NCI-H526 treated with DMSO at 0.1 percent for 48 hours (cell line): ENCODE measurements around the gene UPK1A.
A peak's percentile ranks its signal among the peaks of the same experiment; 100 is the strongest.
"Not testable (repeated sequence)": the region's sequence is repeated elsewhere in the genome, so short reads cannot be mapped to it uniquely, and the experiment has no call there.

Experiments used
- DNase-seq: peaks from one replicate; lab custom pipeline; 2025; lab: John Stamatoyannopoulos, UW

The UPK1A gene

DNA sequence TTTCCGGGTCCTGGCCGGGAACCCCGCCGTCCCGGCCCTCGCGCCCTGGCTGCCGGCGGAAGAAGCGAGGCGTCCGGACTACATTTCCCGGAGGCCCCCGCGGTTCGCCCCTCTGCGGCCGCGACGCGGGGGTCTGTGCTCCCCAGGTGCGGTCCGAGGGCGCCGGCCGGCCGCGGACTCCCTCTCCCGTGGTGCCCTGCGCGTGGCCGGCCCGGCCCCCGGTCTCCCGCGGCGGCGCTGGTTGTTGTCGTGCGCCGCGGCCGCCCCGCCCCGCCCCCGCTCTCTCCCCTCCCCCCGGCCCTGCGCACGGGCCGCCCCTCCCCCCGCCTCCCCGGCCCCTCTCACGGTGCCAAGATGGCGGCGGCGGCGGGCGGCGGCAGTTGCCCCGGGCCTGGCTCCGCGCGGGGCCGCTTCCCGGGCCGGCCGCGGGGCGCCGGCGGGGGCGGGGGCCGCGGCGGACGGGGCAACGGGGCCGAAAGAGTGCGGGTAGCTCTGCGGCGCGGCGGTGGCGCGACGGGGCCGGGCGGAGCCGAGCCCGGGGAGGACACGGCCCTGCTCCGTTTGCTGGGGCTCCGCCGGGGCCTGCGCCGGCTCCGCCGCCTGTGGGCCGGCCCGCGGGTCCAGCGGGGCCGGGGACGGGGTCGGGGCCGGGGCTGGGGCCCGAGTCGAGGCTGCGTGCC is 51.5 kb downstream of the UPK1A start, which contains the start of gene KMT2B:
Gene KMT2B, plus strand, starts transcription at position 339 of the 680 bp plus-strand sequence. Its CDS starts 16 bp downstream, at position 355.
- DNase-seq, result peak; percentile 97

DNA sequence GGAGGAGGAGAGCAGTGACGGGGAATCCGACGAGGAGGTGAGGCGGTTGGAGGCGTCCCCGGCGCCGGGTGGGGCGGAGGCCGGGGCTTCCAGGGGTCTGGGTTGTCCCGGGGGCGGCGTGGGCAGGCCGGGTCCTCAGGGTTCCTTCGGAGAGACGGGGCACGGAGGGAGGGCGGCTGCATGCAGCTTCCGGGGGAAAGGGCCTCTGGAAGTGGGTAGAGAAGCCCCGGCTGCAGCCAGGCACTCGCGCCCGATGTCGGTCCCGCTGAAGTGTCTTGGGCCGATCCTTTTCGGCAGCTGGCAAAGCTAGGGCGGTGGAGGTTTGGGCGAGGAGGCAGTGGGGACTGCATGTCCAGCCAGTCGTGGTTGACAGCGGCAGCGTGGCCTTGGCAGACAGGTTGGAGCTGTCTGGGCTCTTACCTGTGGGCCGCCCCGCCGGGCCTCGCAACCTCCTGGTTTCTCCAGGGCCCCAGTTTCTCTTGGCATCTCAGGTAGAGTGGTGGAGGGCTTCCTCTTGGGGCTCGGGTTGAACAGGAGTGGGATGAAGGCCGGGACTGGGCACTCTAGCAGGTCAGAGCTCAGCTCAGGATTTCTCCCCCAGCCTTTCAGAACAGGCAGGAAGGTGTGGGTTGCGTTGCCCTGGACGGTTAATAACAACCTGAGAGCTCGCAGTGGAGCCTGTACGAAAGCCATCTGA is 52.2 kb downstream of the UPK1A start:
- DNase-seq, result no peak

DNA sequence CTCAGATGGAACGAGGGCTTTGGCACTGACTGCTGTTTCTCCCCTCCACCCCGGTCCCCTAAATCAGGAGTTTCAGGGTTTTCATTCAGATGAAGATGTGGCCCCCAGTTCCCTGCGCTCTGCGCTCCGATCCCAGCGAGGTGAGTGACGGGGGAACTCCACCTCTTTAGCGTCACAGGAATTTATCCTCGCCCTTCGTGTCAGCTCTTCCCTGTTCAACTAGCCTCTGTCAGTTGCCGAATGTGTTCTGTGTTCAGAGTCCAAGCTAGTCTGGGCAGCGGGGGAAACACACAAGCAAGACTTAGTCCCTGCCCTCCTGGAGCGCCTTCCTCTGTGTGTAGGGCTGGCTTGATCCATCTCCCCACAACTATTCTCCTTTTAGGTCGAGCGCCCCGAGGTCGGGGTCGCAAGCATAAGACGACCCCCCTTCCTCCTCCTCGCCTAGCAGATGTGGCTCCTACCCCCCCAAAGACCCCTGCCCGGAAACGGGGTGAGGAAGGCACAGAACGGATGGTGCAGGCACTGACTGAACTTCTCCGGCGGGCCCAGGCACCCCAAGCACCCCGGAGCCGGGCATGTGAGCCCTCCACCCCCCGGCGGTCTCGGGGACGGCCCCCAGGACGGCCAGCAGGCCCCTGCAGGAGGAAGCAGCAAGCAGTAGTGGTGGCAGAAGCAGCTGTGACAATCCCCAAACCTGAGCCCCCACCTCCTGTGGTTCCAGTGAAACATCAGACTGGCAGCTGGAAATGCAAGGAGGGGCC is 53.3 kb downstream of the UPK1A start:
- no peak for DNase-seq

DNA sequence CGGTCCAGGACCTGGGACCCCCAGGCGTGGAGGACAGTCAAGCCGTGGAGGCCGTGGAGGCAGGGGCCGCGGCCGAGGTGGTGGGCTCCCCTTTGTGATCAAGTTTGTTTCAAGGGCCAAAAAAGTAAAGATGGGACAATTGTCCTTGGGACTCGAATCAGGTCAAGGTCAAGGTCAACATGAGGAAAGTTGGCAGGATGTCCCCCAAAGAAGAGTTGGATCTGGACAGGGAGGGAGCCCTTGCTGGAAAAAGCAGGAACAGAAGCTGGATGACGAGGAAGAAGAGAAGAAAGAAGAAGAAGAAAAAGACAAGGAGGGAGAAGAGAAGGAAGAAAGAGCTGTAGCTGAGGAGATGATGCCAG is 53.8 kb downstream of the UPK1A start:
- DNase-seq, result no peak

DNA sequence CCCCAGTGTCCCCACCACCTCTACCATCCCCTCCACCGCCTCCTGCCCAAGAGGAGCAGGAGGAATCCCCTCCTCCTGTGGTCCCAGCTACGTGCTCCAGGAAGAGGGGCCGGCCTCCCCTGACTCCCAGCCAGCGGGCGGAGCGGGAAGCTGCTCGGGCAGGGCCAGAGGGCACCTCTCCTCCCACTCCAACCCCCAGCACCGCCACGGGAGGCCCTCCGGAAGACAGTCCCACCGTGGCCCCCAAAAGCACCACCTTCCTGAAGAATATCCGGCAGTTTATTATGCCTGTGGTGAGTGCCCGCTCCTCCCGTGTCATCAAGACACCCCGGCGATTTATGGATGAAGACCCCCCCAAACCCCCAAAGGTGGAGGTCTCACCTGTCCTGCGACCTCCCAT is 54.3 kb downstream of the UPK1A start:
- DNase-seq, result no peak

DNA sequence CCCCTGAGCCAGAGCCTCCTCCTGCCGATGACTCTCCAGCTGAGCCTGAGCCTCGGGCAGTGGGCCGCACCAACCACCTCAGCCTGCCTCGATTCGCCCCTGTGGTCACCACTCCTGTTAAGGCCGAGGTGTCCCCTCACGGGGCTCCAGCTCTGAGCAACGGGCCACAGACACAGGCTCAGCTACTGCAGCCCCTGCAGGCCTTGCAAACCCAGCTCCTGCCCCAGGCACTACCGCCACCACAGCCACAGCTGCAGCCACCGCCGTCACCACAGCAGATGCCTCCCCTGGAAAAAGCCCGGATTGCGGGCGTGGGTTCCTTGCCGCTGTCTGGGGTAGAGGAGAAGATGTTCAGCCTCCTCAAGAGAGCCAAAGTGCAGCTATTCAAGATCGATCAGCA is 55.1 kb downstream of the UPK1A start:
- DNase-seq, result no peak

DNA sequence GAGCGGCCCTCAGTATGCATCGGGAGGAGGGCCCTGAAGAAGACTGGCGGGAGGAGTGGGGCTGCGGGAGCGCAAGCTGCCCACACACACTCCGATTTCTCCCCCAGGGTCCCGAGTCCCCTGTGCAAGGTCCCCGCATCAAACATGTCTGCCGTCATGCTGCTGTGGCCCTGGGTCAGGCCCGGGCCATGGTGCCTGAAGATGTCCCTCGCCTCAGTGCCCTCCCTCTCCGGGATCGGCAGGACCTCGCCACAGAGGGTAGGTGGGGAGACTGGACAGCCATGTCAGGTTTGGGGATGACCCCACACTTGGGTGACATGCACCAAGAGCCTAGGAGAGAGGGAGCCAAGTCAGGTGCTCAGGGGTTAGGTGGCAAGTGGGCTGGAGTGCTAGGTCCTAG is 56.1 kb downstream of the UPK1A start:
- no peak for DNase-seq

DNA sequence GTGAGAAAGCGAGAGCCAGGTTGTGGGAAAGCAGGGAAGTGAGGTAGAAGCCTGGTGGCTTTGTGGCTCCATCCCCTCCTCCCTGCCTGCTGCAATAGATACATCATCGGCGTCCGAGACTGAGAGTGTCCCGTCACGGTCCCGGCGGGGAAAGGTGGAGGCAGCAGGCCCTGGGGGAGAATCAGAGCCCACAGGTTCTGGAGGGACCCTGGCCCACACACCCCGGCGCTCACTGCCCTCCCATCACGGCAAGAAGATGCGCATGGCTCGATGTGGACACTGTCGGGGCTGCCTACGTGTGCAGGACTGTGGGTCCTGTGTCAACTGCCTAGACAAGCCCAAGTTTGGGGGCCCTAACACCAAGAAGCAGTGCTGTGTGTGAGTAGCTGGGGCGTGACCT is 56.6 kb downstream of the UPK1A start:
- DNase-seq, result no peak

DNA sequence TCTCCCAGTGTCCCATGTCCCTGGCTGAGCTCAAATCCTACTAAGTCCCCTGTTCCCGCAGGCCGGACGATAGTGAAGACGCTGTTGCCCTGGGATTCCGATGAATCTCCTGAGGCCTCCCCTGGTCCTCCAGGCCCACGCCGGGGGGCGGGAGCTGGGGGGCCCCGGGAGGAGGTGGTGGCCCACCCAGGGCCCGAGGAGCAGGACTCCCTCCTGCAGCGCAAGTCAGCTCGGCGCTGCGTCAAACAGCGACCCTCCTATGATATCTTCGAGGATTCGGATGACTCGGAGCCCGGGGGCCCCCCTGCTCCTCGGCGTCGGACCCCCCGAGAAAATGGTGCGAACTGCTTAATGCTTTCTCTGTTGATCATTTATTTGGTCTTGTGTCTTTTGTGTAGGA is 57.4 kb downstream of the UPK1A start:
- no peak for DNase-seq

DNA sequence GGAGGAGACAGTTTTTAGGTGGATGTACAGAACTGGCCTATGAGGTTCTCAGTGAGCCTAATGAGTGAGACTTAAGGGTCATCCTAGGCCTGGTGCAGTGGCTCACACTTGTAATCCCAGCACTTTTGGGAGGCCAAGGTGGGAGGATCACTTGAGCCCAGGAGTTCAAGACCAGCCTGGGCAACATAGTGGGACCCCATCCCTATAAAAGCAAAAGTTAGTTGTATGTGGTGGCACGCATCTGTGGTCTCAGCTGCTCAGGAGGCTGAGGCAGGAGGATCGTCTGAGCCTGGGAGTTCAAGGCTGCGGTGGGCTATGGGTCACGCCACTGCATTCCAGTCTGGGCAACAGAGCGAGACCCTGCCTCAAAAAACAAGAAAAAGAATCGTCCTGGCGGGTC is 57.8 kb downstream of the UPK1A start:
- not testable (repeated sequence) for DNase-seq

DNA sequence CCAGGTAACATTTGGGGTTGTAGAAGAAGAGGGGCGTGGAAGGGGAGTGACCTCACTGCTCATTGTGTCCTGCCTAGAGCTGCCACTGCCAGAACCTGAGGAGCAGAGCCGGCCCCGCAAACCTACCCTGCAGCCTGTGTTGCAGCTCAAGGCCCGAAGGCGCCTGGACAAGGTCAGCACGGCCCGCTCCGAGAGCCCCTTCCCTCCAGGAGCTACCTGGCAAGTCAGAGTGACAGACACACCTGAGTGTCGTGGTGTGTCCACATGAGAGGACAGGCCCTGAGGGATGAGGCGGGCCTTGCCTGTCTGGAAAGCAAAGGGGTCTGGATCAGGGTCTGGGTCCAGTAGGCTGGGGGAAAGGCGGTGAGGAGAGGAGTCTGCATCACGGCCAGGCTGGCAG is 58.2 kb downstream of the UPK1A start:
- DNase-seq, result no peak

DNA sequence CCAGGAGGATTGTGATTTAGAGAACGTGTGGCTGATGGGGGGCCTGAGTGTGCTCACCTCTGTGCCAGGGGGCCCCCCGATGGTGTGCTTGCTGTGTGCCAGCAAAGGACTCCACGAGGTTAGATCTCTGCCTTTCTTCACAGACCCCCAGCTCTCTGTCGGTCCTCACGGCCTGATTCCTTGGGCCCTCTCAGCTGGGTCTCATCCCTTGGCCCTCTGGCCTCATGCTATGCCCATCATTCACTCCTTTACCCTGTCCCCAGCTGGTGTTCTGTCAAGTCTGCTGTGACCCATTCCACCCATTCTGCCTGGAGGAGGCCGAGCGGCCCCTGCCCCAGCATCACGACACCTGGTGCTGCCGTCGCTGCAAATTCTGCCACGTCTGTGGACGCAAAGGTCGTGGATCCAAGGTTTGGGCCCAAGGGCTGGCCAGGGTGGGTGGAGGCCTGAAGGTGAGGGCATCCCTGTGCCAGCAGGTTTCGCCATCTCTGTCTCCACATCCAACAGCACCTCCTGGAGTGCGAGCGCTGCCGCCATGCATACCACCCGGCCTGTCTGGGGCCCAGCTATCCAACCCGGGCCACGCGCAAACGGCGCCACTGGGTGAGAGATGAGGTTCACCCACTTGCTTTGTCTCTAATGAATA is 59.0 kb downstream of the UPK1A start:
- no peak for DNase-seq

DNA sequence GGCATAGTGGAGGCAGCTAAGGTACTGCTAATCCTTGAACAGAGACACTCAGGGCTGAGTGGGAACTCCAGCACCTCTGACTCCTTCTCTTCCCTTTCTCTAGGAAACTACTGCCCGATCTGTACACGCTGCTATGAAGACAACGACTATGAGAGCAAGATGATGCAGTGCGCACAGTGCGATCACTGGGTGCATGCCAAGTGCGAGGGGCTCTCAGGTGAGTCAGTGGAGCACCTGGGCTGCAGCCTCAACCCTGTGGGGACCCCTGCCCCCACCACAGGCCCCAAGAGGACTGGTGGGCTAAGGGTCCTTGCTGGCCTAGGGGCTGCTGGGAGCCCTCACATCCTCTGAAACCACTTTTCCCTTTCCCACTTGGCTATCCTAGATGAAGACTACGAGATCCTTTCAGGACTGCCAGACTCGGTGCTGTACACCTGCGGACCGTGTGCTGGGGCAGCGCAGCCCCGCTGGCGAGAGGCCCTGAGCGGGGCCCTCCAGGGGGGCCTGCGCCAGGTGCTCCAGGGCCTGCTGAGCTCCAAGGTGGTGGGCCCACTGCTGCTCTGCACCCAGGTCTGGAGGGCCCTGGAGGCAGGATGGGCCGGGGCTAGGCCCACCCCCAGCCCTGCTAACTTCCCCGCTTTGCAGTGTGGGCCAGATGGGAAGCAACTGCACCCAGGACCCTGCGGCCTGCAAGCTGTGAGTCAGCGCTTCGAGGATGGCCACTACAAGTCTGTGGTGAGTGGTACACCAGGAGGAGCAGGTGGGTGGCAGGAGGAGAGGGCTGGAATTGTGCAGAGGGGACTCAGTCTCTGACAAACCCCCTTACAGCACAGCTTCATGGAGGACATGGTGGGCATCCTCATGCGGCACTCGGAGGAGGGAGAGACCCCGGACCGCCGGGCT is 61.0 kb downstream of the UPK1A start:
- no peak for DNase-seq
